GM23248 (cell line): ENCODE measurements around the gene BEND7.

Experiments used
- EZH2 ChIP-seq: fragments of 200-600 bp; sonication (generic); IDR thresholded peaks from 2 replicates; pipeline ENCODE4 v1.6.1; 2018; ENCODE audit warnings: antibody characterized with exemption, mild to moderate bottlenecking; ENCODE audit not compliant: insufficient read depth, poor library complexity, severe bottlenecking
- EZH2phosphoT487 ChIP-seq: fragments of 200-600 bp; sonication (generic); IDR thresholded peaks from 2 replicates; pipeline ENCODE4 v1.6.1; 2018; ENCODE audit warnings: antibody characterized with exemption, moderate library complexity, mild to moderate bottlenecking, low read depth; ENCODE audit not compliant: insufficient read depth

DNA sequence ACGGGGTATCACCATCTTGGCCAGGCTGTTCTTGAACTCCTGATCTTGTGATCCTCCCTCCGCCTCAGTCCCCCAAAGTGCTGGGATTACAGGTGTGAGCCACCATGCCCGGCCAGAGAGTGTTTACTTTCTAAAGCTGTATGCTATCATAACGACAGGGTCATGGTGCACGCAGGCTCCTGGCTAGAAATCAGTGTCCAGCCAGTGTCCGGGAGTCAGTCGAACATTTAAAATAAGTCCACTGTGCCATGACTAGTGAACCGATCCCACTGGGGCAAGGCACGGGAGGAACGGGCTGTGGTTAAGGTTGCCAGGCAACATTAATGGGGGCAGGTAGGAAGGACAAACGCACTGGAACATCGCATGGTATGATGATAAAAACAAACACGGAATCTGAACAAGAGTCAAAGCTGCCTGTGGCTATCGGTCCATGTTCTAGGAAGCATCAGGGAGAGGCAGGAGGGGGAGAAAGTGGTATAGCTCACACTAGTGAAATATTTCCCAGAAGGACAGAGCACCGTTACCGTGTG, 91.7 kb downstream of the BEND7 start:
- TF ChIP-seq EZH2phosphoT487, result no peak
- TF ChIP-seq EZH2, result no peak
